Measurements from ENCODE around the gene KCNIP2.
A peak's percentile ranks its signal among the peaks of the same experiment; 100 is the strongest.

KCNIP2 gene

GRCh38 chr10:101851411-101852116, 8.0 kb upstream of the KCNIP2 start:
- no peak for DNase-seq

GRCh38 chr10:101850749-101851148, 7.1 kb upstream of the KCNIP2 start:
- no peak for DNase-seq

- DNase-seq = no peak
These were observed 5.3 kb upstream of the KCNIP2 start for GRCh38 chr10:101848894-101849351.

GRCh38 chr10:101848408-101848807, 4.8 kb upstream of the KCNIP2 start:
- no peak for DNase-seq

GRCh38 chr10:101845893-101846292, 2.3 kb upstream of the KCNIP2 start:
- no peak for DNase-seq

GRCh38 chr10:101841826-101842225, 1.8 kb downstream of the KCNIP2 start:
- no peak for DNase-seq

- peak in 1 of 2 experiments; percentile 59 for DNase-seq
These were observed 2.7 kb downstream of the KCNIP2 start for GRCh38 chr10:101840741-101841453.

GRCh38 chr10:101840102-101840684, 3.4 kb downstream of the KCNIP2 start:
- DNase-seq = no peak

- no peak for DNase-seq
These were observed 4.1 kb downstream of the KCNIP2 start for GRCh38 chr10:101839416-101840063.

- DNase-seq = no peak
These were observed 4.6 kb downstream of the KCNIP2 start for GRCh38 chr10:101839002-101839401.

GRCh38 chr10:101838416-101838970, 5.1 kb downstream of the KCNIP2 start:
- DNase-seq = no peak

GRCh38 chr10:101837748-101838147, 5.9 kb downstream of the KCNIP2 start:
- DNase-seq = no peak

GRCh38 chr10:101835362-101835761, 8.2 kb downstream of the KCNIP2 start:
- DNase-seq = no peak

GRCh38 chr10:101834341-101834740, 9.3 kb downstream of the KCNIP2 start:
- DNase-seq = no peak

GRCh38 chr10:101833466-101833865, 10.1 kb downstream of the KCNIP2 start:
- no peak for DNase-seq

GRCh38 chr10:101832325-101832771, 11.3 kb downstream of the KCNIP2 start:
- DNase-seq = no peak

- DNase-seq = no peak
These were observed 12.3 kb downstream of the KCNIP2 start for GRCh38 chr10:101831169-101831811.

GRCh38 chr10:101830322-101831168, 13.1 kb downstream of the KCNIP2 start:
- DNase-seq = no peak

- DNase-seq = no peak
These were observed 13.9 kb downstream of the KCNIP2 start for GRCh38 chr10:101829561-101830315.

- DNase-seq = no peak
These were observed 14.6 kb downstream of the KCNIP2 start for GRCh38 chr10:101828766-101829551.
